Naive thymus-derived CD4-positive, alpha-beta T cell (primary cell): ENCODE data around the gene ADCK1. TPM values are rescaled to one million over a fixed set of nuclear protein-coding genes. Genes with fewer than 3 reads are reported as not detected.

Experiments used
- ATAC-seq: fragments of 150-1000 bp; cut with Tn5 transposase; 2 replicates; pipeline ENCODE4 v1.10.0; 2021; ENCODE audit warnings: mild to moderate bottlenecking, moderate library complexity
- CTCF ChIA-PET: fragments of 350-600 bp; sonication (Branson Sonifier 250); formaldehyde crosslinking; loops from one replicate; lab custom pipeline; 2021; ENCODE audit warnings: antibody characterized with exemption; lab: Charles Lee
- POLR2A ChIA-PET: fragments of 350-600 bp; sonication (Branson Sonifier 250); formaldehyde crosslinking; loops from one replicate; lab custom pipeline; 2021; ENCODE audit warnings: antibody characterized with exemption, inconsistent platforms; lab: Charles Lee
- DNase-seq, 9 donors: peaks; one replicate each; pipeline versions ENCODE4 v3.0.0 to v3.0.0-alpha.2; 2020 to 2022; ENCODE audit warnings: mixed read lengths in 1 of 9
- H3K27ac ChIP-seq: one replicate; pipeline ENCODE4 v1.7.0; 2013; ENCODE audit warnings: mild to moderate bottlenecking, low read depth, low read length, moderate library complexity
- H3K27me3 ChIP-seq, 2 donors: one replicate each; pipeline ENCODE4 v1.7.0; 2013; ENCODE audit warnings: low read length in 2 of 2, mild to moderate bottlenecking in 2 of 2, moderate library complexity in 2 of 2; ENCODE audit not compliant: control insufficient read depth in 2 of 2, insufficient read depth in 2 of 2
- H3K36me3 ChIP-seq, 3 experiments: 1 replicate in 2 of 3; 2 replicates in 1 of 3; pipeline ENCODE4 v1.7.0; 2013; ENCODE audit warnings: low read length in 3 of 3, mild to moderate bottlenecking in 3 of 3, moderate library complexity in 1 of 3; ENCODE audit not compliant: insufficient read depth in 3 of 3, control insufficient read depth in 2 of 3
- H3K4me1 ChIP-seq, 2 donors: one replicate each; pipeline ENCODE4 v1.7.0; 2013; ENCODE audit warnings: low read length in 2 of 2, mild to moderate bottlenecking in 2 of 2, moderate library complexity in 1 of 2; ENCODE audit not compliant: control insufficient read depth in 2 of 2, insufficient read depth in 2 of 2
- H3K4me3 ChIP-seq: 2 replicates; pipeline ENCODE4 v1.7.0; 2013; ENCODE audit warnings: mild to moderate bottlenecking, low read length
- H3K9me3 ChIP-seq, 3 experiments: 1 replicate in 2 of 3; 2 replicates in 1 of 3; pipeline ENCODE4 v1.7.0; 2013; ENCODE audit warnings: low read length in 3 of 3; ENCODE audit not compliant: control insufficient read depth in 2 of 3
- H3K27ac Mint-ChIP-seq, 9 donors: one replicate each; pipeline ENCODE4 v1.8.0; 2020 to 2022; ENCODE audit warnings: mixed read lengths in 9 of 9, mild to moderate bottlenecking in 8 of 9, moderate library complexity in 5 of 9, inconsistent platforms in 2 of 9
- H3K27me3 Mint-ChIP-seq, 5 donors: one replicate each; pipeline ENCODE4 v1.8.0; 2021 to 2022; ENCODE audit warnings: mixed read lengths in 5 of 5, mild to moderate bottlenecking in 1 of 5
- H3K36me3 Mint-ChIP-seq, 5 donors: one replicate each; pipeline ENCODE4 v1.8.0; 2020 to 2022; ENCODE audit warnings: mixed read lengths in 5 of 5, mild to moderate bottlenecking in 3 of 5, inconsistent platforms in 1 of 5
- H3K4me1 Mint-ChIP-seq, 7 donors: one replicate each; pipeline ENCODE4 v1.8.0; 2020 to 2022; ENCODE audit warnings: mixed read lengths in 7 of 7, mild to moderate bottlenecking in 3 of 7, inconsistent platforms in 1 of 7
- H3K4me3 Mint-ChIP-seq, 10 donors: one replicate each; pipeline ENCODE4 v1.8.0; 2020 to 2022; ENCODE audit warnings: mild to moderate bottlenecking in 10 of 10, mixed read lengths in 10 of 10, moderate library complexity in 6 of 10, inconsistent platforms in 2 of 10
- H3K9me3 Mint-ChIP-seq, 11 donors: one replicate each; pipeline ENCODE4 v1.8.0; 2020 to 2022; ENCODE audit warnings: mixed read lengths in 11 of 11, mild to moderate bottlenecking in 4 of 11, inconsistent platforms in 1 of 11, moderate library complexity in 1 of 11
- intact Hi-C, 2 donors: fragments of 100-400 bp; cut with micrococcal nuclease; formaldehyde crosslinking; loops; one replicate each; pipeline ENCODE4 v1.15.1; 2023
- polyA plus RNA-seq, 2 donors: library from polyadenylated mRNA; unstranded; fragments of 300-500 nt; fragmentation: Illumina TruSeq; gene quantifications; one replicate each; pipeline ENCODE4 v1.2.3, GENCODE V29; 2021
- total RNA-seq, 6 experiments: library from RNA in 5 of 6; stranded (reverse) in 5 of 6; gene quantifications; 1 replicate in 5 of 6; 2 replicates in 1 of 6; pipeline ENCODE4 v1.2.3 and lab custom pipeline; 2021 to 2026

The ADCK1 gene
- total and polyA plus RNA-seq, 7 experiments from 2014 or later, result 4.5 to 10.6 (median 9.4) TPM

GRCh38 chr14:77965050-77965449 lies 165.1 kb downstream of the ADCK1 start:
- Mint-ChIP-seq H3K36me3 (peaks cover 0 to 4% (median 0%) of the 10 kb centered on the region in 5 donors), H3K27me3 (peaks cover 7 to 53% (median 46%) of the 10 kb centered on the region in 5 donors), H3K9me3 (peaks cover 0 to 1% (median 0%) of the 10 kb centered on the region in 11 donors), H3K4me3 (no peak overlapping the region), H3K27ac (peak overlapping the region in 1 of 9 donors; percentile 25), H3K4me1 (peaks cover 0 to 3% (median 0%) of the 10 kb centered on the region in 7 donors)
- CTCF ChIA-PET, result no interaction called here
- Histone ChIP-seq H3K27ac (no peak overlapping the region), H3K27me3 (peaks cover 0 to 4% of the 10 kb centered on the region in 2 donors), H3K9me3 (no peaks in the 10 kb centered on the region), H3K4me1 (no peaks in the 10 kb centered on the region), H3K36me3 (no peaks in the 10 kb centered on the region), H3K4me3 (no peak overlapping the region)
- DNase-seq, result no peak
- intact Hi-C loops, result no loop called here
- ATAC-seq, result no peak
- POLR2A ChIA-PET, result no interaction called here

GRCh38 chr14:77965919-77966435 lies 166.1 kb downstream of the ADCK1 start:
- no peaks in the 10 kb centered on the region for H3K9me3 ChIP-seq
- Mint-ChIP-seq H3K9me3 (peaks cover 0 to 1% (median 0%) of the 10 kb centered on the region in 11 donors), H3K27ac (peak overlapping the region in 1 of 9 donors; percentile 90), H3K4me1 (peaks cover 0 to 3% (median 0%) of the 10 kb centered on the region in 7 donors), H3K27me3 (peaks cover 10 to 55% (median 51%) of the 10 kb centered on the region in 5 donors), H3K4me3 (peak overlapping the region in 2 of 10 donors; percentile 14 to 84), H3K36me3 (peaks cover 0 to 4% (median 0%) of the 10 kb centered on the region in 5 donors)
- ChIA-PET CTCF (no interaction called here), POLR2A (no interaction called here)
- DNase-seq (peak in 1 of 9 donors; percentile 34), ATAC-seq (peak; percentile 6)
- no peaks in the 10 kb centered on the region for H3K36me3 ChIP-seq
- peaks cover 0 to 4% of the 10 kb centered on the region in 2 donors for H3K27me3 ChIP-seq
- H3K27ac ChIP-seq, result no peak overlapping the region
- intact Hi-C loops, result loop anchor here in 1 of 2 donors (1.0 kb wide), 1 partner anchor 39 kb away; no protein-coding TSS in a partner anchor
- H3K4me3 ChIP-seq, result no peak overlapping the region
- no peaks in the 10 kb centered on the region for H3K4me1 ChIP-seq

- no peak overlapping the region for H3K27ac ChIP-seq
- H3K4me1 ChIP-seq, result no peaks in the 10 kb centered on the region
- ChIA-PET POLR2A (no interaction called here), CTCF (no interaction called here)
- Mint-ChIP-seq H3K27ac (peak overlapping the region in 1 of 9 donors; percentile 58), H3K36me3 (peaks cover 0 to 4% (median 0%) of the 10 kb centered on the region in 5 donors), H3K4me3 (peak overlapping the region in 1 of 10 donors; percentile 16), H3K27me3 (peaks cover 13 to 54% (median 49%) of the 10 kb centered on the region in 5 donors), H3K9me3 (peaks cover 0 to 1% (median 0%) of the 10 kb centered on the region in 11 donors), H3K4me1 (peaks cover 0 to 3% (median 0%) of the 10 kb centered on the region in 7 donors)
- ATAC-seq (no peak), DNase-seq (no peak)
- intact Hi-C loops, result no loop called here
- H3K36me3 ChIP-seq, result no peaks in the 10 kb centered on the region
- H3K9me3 ChIP-seq, result no peaks in the 10 kb centered on the region
- H3K4me3 ChIP-seq, result no peak overlapping the region
- peaks cover 0 to 4% of the 10 kb centered on the region in 2 donors for H3K27me3 ChIP-seq
These were observed 167.2 kb downstream of the ADCK1 start for GRCh38 chr14:77967110-77967509.

- Histone ChIP-seq H3K9me3 (no peaks in the 10 kb centered on the region), H3K36me3 (no peaks in the 10 kb centered on the region), H3K27me3 (peaks cover 0 to 1% of the 10 kb centered on the region in 2 donors), H3K27ac (no peak overlapping the region), H3K4me3 (no peak overlapping the region), H3K4me1 (no peaks in the 10 kb centered on the region)
- ATAC-seq, result no peak
- H3K27ac Mint-ChIP-seq, result no peak overlapping the region
- peaks cover 0 to 1% (median 0%) of the 10 kb centered on the region in 11 donors for H3K9me3 Mint-ChIP-seq
- intact Hi-C loops, result no loop called here
- peaks cover 0 to 3% (median 0%) of the 10 kb centered on the region in 7 donors for H3K4me1 Mint-ChIP-seq
- ChIA-PET POLR2A (no interaction called here), CTCF (no interaction called here)
- H3K4me3 Mint-ChIP-seq, result no peak overlapping the region
- peaks cover 31 to 41% (median 34%) of the 10 kb centered on the region in 5 donors for H3K27me3 Mint-ChIP-seq
- DNase-seq, result no peak
- peaks cover 0 to 4% (median 0%) of the 10 kb centered on the region in 5 donors for H3K36me3 Mint-ChIP-seq
These were observed 170.7 kb downstream of the ADCK1 start for GRCh38 chr14:77970646-77971045.

GRCh38 chr14:77973246-77973645 lies 173.3 kb downstream of the ADCK1 start:
- H3K4me1 Mint-ChIP-seq, result no peaks in the 10 kb centered on the region
- Histone ChIP-seq H3K36me3 (no peaks in the 10 kb centered on the region), H3K27me3 (no peaks in the 10 kb centered on the region), H3K4me1 (no peaks in the 10 kb centered on the region), H3K9me3 (no peaks in the 10 kb centered on the region), H3K27ac (no peak overlapping the region), H3K4me3 (no peak overlapping the region)
- no peak overlapping the region for H3K27ac Mint-ChIP-seq
- no peak for ATAC-seq
- POLR2A ChIA-PET, result no interaction called here
- H3K36me3 Mint-ChIP-seq, result no peaks in the 10 kb centered on the region
- H3K27me3 Mint-ChIP-seq, result peaks cover 16 to 43% (median 27%) of the 10 kb centered on the region in 5 donors
- CTCF ChIA-PET, result no interaction called here
- peaks cover 0 to 1% (median 0%) of the 10 kb centered on the region in 11 donors for H3K9me3 Mint-ChIP-seq
- DNase-seq, result no peak
- no peak overlapping the region for H3K4me3 Mint-ChIP-seq
- intact Hi-C loops, result no loop called here

- H3K4me1 Mint-ChIP-seq, result peaks cover 0 to 10% (median 5%) of the 10 kb centered on the region in 7 donors
- no peak overlapping the region for H3K27ac ChIP-seq
- H3K9me3 Mint-ChIP-seq, result peaks cover 0 to 3% (median 0%) of the 10 kb centered on the region in 11 donors
- no peaks in the 10 kb centered on the region for H3K27me3 ChIP-seq
- intact Hi-C loops, result no loop called here
- H3K27me3 Mint-ChIP-seq, result peaks cover 28 to 66% (median 29%) of the 10 kb centered on the region in 5 donors
- H3K27ac Mint-ChIP-seq, result no peak overlapping the region
- ChIA-PET CTCF (no interaction called here), POLR2A (interaction anchor here (0.6 kb wide), 1 partner anchor 1386 kb away, joined by 3 read pairs; no protein-coding TSS in a partner anchor)
- H3K4me1 ChIP-seq, result no peaks in the 10 kb centered on the region
- DNase-seq (no peak), ATAC-seq (no peak)
- no peaks in the 10 kb centered on the region for H3K36me3 ChIP-seq
- H3K4me3 ChIP-seq, result no peak overlapping the region
- no peaks in the 10 kb centered on the region for H3K9me3 ChIP-seq
- H3K36me3 Mint-ChIP-seq, result peaks cover 0 to 4% (median 0%) of the 10 kb centered on the region in 5 donors
- H3K4me3 Mint-ChIP-seq, result no peak overlapping the region
These were observed 176.7 kb downstream of the ADCK1 start for GRCh38 chr14:77976591-77976990.
